Midbrain (tissue), 1 donor: ENCODE data around the gene SLC15A1.

Source experiments
- DNase-seq: peaks from one replicate; lab custom pipeline; 2025; lab: John Stamatoyannopoulos, UW

The SLC15A1 gene, protein sequence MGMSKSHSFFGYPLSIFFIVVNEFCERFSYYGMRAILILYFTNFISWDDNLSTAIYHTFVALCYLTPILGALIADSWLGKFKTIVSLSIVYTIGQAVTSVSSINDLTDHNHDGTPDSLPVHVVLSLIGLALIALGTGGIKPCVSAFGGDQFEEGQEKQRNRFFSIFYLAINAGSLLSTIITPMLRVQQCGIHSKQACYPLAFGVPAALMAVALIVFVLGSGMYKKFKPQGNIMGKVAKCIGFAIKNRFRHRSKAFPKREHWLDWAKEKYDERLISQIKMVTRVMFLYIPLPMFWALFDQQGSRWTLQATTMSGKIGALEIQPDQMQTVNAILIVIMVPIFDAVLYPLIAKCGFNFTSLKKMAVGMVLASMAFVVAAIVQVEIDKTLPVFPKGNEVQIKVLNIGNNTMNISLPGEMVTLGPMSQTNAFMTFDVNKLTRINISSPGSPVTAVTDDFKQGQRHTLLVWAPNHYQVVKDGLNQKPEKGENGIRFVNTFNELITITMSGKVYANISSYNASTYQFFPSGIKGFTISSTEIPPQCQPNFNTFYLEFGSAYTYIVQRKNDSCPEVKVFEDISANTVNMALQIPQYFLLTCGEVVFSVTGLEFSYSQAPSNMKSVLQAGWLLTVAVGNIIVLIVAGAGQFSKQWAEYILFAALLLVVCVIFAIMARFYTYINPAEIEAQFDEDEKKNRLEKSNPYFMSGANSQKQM

DNA sequence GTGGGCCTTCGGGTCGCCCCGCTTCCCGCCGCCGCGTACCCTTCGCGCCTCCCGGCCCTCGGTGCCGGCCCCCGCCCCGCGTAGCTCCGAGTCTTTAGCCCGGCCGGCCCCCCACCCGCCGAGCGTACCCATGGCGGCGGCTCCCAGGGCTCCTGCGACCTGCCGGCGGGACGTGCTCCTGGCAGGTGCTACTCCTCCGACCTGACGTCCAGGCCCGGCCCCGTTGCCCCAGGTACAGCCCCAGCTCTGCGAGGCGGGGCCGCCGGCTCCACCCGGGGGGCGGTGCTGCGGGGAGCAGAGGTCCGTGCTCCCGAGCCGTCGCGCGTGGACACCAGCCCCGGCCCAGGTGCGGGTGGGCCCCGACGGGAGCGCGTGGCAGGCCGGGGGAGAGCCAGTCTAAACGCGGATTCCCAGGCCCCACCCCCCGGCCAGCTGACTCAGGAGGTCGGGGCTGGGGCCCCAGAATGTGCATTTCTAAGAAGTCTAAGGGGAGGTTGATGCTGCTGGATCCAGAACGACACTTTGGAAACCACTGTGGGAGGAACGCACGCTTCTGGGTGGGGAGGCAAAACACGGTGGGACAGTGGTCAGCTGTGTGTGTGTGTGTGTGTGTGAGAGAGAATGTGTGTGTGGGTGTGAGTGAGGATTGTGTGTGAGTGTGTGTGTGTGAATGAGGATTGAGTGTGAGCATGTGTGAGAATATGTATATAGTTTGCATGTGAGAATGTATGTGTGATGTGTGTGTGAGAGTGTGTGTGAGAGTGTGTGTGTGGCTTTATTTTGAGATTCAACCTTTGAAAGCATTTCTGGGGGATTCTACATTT, at the start of gene SLC15A1:
Gene SLC15A1 (minus strand): TSS at position 206 of the 824 bp plus-strand sequence. CDS start 74 bp downstream, at position 132.
- no peak for DNase-seq

GRCh38 chr13:98801626-98802418, 49.4 kb upstream of the SLC15A1 start:
- DNase-seq: no peak

DNA sequence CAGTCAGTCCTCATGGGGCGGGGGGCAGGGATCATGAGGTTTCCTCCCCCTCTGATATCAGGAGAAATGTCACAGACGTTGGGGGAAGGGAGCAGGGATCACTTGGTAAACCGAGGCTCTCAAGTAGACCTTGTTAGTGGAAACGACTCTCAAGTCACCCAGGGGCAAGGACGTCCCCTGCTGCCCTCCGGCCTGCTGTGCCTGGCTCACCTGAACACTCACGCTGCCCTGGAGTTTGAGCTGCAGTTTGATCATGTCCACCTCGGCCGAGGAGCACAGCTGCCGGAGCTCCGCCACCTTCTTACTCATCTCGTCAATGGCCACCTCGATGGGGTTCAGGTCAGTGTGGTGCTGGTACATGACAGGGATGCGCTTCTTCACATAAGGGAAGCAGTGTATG, 47.6 kb upstream of the SLC15A1 start:
- DNase-seq: no peak

- DNase-seq: no peak
These were observed 46.6 kb upstream of the SLC15A1 start for GRCh38 chr13:98798849-98799645.

GRCh38 chr13:98797456-98797855, 45.0 kb upstream of the SLC15A1 start:
- no peak for DNase-seq

DNA sequence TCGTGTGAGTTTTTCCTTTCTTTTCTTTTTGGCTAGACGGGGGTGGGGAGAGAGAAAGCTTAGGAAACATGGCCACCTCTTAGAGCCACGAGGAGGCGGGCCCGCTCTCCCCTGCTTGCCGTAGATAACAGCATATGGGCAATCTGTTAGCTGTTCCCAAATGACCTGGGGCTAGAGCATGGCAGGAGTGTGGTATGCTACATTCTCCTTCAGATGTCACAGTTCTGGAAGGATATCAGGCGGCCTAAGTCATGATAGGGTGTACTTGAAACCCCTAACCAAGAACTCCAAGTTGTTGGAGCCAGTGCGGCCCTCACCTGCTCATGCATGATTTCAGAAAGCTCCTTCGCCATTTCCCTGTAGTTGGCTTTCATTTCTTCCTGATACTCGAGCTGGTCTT, 44.3 kb upstream of the SLC15A1 start:
- DNase-seq: no peak

- DNase-seq: no peak
These were observed 43.7 kb upstream of the SLC15A1 start for GRCh38 chr13:98796191-98796590.

DNA sequence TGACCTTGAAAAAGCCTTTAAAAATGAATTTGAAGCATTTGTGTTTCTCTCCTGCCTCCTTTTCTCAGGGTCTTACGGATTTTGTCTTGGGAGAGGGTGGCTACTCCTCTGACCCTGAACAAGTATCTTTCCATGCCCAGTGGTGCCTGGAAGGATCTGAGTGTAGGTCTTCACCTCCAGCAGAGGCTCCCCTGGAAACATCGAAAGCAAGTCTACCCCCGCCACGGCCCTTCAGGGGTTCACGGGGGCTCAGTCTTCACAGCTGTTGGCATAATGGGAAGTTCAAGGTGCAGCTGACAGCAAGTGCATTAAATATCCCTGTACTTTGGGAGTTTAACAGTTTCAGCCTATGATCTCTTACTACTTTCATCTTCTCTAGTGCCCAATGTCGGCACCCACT, 42.7 kb upstream of the SLC15A1 start:
- DNase-seq: no peak

GRCh38 chr13:98794498-98794897, 42.0 kb upstream of the SLC15A1 start:
- no peak for DNase-seq

DNA sequence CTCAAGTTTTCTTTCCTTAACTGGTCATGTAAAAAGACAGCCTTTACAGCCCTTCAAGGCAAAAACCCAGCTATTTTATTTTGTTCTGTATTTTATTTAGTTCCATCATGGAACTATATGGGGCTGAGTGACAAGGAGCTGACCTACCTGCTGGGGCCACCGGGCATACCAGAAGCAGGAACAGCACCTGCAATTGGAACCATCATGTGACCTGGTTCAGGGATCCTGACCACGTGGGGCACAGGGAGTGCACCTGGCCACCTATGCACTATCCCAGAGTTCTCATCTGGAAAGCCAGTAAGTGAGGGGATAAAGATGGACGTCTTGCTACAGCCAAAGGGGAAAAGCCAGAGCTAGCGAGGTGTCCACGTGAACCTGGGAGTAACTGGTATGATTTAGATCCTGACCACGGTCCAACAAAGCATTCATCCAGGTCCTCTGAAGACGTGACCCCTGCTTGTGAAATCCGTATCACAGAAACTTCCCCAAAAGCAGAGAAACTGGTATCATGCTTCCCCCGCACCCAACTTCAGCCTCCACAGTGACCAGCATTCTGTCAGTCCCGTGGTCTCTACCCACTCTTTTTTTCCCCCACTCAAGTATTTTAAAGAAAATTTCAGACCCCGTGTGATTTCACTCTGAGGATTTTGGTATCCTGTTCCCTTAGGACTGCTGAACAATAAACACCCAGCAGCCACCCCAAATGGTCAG, 40.5 kb upstream of the SLC15A1 start:
- DNase-seq: no peak

- DNase-seq: no peak
These were observed 39.8 kb upstream of the SLC15A1 start for GRCh38 chr13:98792321-98792720.

GRCh38 chr13:98791611-98792010, 39.1 kb upstream of the SLC15A1 start:
- no peak for DNase-seq

GRCh38 chr13:98787996-98788395, 35.5 kb upstream of the SLC15A1 start:
- no peak for DNase-seq

DNA sequence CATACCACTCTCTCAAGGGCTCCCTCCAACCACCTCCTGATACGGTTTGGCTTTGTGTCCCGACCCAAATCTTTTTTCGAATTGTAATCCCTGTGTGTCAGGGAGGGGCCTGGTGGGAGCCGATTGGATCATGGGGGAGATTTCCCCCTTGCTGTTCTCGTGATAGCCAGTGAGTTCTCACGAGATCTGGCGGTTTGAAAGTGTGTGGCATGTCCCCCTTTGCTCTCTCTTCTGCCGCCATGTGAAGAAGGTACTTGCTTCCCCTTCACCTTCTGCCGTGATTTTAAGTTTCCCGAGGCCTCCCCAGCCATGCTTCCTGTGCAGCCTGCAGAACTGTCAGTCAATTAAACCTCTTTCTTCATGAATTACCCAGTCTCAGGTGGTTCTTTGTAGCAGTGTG, 34.7 kb upstream of the SLC15A1 start:
- DNase-seq: no peak

DNA sequence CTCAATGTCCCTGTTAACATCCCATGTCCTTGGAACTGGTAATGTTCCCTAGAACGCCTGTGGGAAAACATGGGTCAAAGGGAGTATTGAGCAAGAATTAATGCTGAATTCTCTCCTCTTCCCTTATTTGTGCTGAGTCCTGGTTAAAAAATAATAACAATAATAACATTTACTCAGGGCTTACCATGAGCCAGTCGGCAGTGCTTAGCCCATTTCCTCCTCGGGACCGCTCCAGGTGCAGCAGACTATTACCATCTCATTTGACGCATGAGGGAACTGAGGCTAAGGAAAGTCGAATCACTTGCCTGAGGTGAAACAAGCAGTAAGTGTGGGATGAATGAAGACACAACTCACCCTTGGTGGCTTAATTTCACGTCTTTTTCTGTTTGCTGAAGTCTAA, 33.6 kb upstream of the SLC15A1 start:
- DNase-seq: no peak

DNA sequence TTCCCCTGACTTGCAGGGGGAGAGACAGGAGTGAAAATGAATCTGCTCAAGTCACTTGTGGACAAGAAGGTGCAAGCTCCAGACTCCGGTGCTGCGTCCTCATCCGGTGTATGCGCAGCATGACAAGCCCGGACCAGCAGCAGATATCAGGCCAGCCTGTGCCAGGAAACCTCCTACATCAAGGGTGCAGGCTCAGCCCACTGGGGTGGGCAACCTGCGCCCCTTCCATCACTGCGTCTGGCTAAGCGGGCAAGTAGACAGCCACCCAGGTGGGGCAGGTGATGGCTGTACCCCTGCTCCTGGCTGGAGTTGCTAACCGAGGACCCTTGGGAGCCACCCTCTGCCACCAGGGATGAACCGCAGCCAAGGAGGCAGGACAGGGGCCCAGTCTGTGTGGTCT, 32.9 kb upstream of the SLC15A1 start:
- DNase-seq: no peak

- DNase-seq: no peak
These were observed 32.2 kb upstream of the SLC15A1 start for GRCh38 chr13:98784666-98785065.

- DNase-seq: no peak
These were observed 31.5 kb upstream of the SLC15A1 start for GRCh38 chr13:98783856-98784478.

- DNase-seq: no peak
These were observed 30.2 kb upstream of the SLC15A1 start for GRCh38 chr13:98782654-98783053.

GRCh38 chr13:98781905-98782304, 29.4 kb upstream of the SLC15A1 start:
- no peak for DNase-seq
